MM.1S (cell line): ENCODE measurements around the gene CPLX1.

Experiments
- DNase-seq: peaks from one replicate; pipeline ENCODE4 v3.0.0-alpha.2; 2015
- H2AFZ ChIP-seq: fragments of 300-600 bp; sonication (generic); 2 replicates; pipeline ENCODE4 v1.6.0; 2016; ENCODE audit warnings: antibody characterized with exemption, low read length
- H3F3A ChIP-seq: fragments of 300-600 bp; sonication (generic); 2 replicates; pipeline ENCODE4 v1.6.1; 2016; ENCODE audit warnings: mild to moderate bottlenecking, antibody characterized with exemption, low read length, moderate library complexity, mixed read lengths; ENCODE audit not compliant: insufficient read depth
- H3K27ac ChIP-seq: fragments of 300-600 bp; sonication (generic); 2 replicates; pipeline ENCODE4 v1.5.1; 2016; ENCODE audit warnings: mild to moderate bottlenecking, low read length
- H3K27me3 ChIP-seq: fragments of 300-600 bp; sonication (generic); replicated peaks from 2 replicates; pipeline ENCODE4 v1.6.0; 2016; ENCODE audit warnings: low read length; ENCODE audit not compliant: insufficient read depth
- H3K36me3 ChIP-seq: fragments of 300-600 bp; sonication (generic); replicated peaks from 2 replicates; pipeline ENCODE4 v1.6.1; 2016; ENCODE audit warnings: mild to moderate bottlenecking, low read length, mixed read lengths; ENCODE audit not compliant: insufficient read depth
- H3K4me1 ChIP-seq: fragments of 300-600 bp; sonication (generic); 2 replicates; pipeline ENCODE4 v1.6.1; 2016; ENCODE audit warnings: low read length, mixed read lengths
- H3K4me2 ChIP-seq: fragments of 300-600 bp; sonication (generic); 2 replicates; pipeline ENCODE4 v1.6.0; 2016; ENCODE audit warnings: low read depth, low read length
- H3K4me3 ChIP-seq: fragments of 300-600 bp; sonication (generic); 2 replicates; pipeline ENCODE4 v1.5.1; 2016; ENCODE audit warnings: low read length, mixed read lengths
- H3K79me2 ChIP-seq: fragments of 300-600 bp; sonication (generic); 2 replicates; pipeline ENCODE4 v1.6.1; 2016; ENCODE audit warnings: mixed run types, low read length, mixed read lengths
- H3K9ac ChIP-seq: fragments of 300-600 bp; sonication (generic); 2 replicates; pipeline ENCODE4 v1.6.1; 2016; ENCODE audit warnings: low read length, mixed read lengths
- H3K9me2 ChIP-seq: fragments of 300-600 bp; sonication (generic); replicated peaks from 2 replicates; pipeline ENCODE4 v1.6.1; 2016; ENCODE audit warnings: mild to moderate bottlenecking, low read length, mixed read lengths; ENCODE audit not compliant: insufficient read depth
- H3K9me3 ChIP-seq: fragments of 300-600 bp; sonication (generic); replicated peaks from 2 replicates; pipeline ENCODE4 v1.6.1; 2016; ENCODE audit warnings: mild to moderate bottlenecking, low read length, mixed read lengths; ENCODE audit not compliant: insufficient read depth
- H4K20me1 ChIP-seq: fragments of 300-600 bp; sonication (generic); 2 replicates; pipeline ENCODE4 v1.6.1; 2016; ENCODE audit warnings: mild to moderate bottlenecking, low read length, moderate library complexity, mixed read lengths; ENCODE audit not compliant: insufficient read depth
- CTCF ChIP-seq: fragments of 300-600 bp; sonication (generic); IDR thresholded peaks from 2 replicates; pipeline ENCODE4 v1.5.1; 2016; ENCODE audit warnings: antibody characterized with exemption, low read length, mixed read lengths
- EZH2 ChIP-seq: fragments of 300-600 bp; sonication (generic); optimal IDR thresholded peaks from 2 replicates; pipeline ENCODE3; 2017; ENCODE audit warnings: low read depth, mild to moderate bottlenecking, antibody characterized with exemption, low read length, mixed read lengths
- EZH2phosphoT487 ChIP-seq: fragments of 300-600 bp; sonication (generic); IDR thresholded peaks from 2 replicates; pipeline ENCODE4 v1.6.1; 2018; ENCODE audit warnings: antibody characterized with exemption, low read length

The CPLX1 gene

GRCh38 chr4:865121-865465 lies 39.2 kb upstream of the CPLX1 start:
- Histone ChIP-seq H3K4me3 (no peak overlapping the region), H3K27ac (no peak overlapping the region), H3K27me3 (no peaks in the 10 kb centered on the region), H3K36me3 (peaks cover 17% of the 10 kb centered on the region), H3K9ac (no peak overlapping the region), H3F3A (no peaks in the 10 kb centered on the region), H2AFZ (no peak overlapping the region), H3K4me2 (no peak overlapping the region), H3K9me3 (no peaks in the 10 kb centered on the region), H3K79me2 (no peaks in the 10 kb centered on the region), H3K4me1 (no peaks in the 10 kb centered on the region), H4K20me1 (no peaks in the 10 kb centered on the region), H3K9me2 (no peaks in the 10 kb centered on the region)
- no peak for DNase-seq
- TF ChIP-seq EZH2 (no peak), CTCF (no peak), EZH2phosphoT487 (no peak)

GRCh38 chr4:864456-865120 lies 38.7 kb upstream of the CPLX1 start:
- Histone ChIP-seq H3K9ac (no peak overlapping the region), H3K79me2 (no peaks in the 10 kb centered on the region), H3K9me2 (no peaks in the 10 kb centered on the region), H3K4me3 (no peak overlapping the region), H3K27me3 (no peaks in the 10 kb centered on the region), H3K36me3 (peaks cover 22% of the 10 kb centered on the region), H3K27ac (no peak overlapping the region), H3K4me1 (no peaks in the 10 kb centered on the region), H4K20me1 (no peaks in the 10 kb centered on the region), H3K9me3 (no peaks in the 10 kb centered on the region), H3K4me2 (no peak overlapping the region), H3F3A (no peaks in the 10 kb centered on the region), H2AFZ (no peak overlapping the region)
- TF ChIP-seq EZH2phosphoT487 (no peak), CTCF (no peak), EZH2 (no peak)
- no peak for DNase-seq

- H3K27me3 ChIP-seq = no peaks in the 10 kb centered on the region
- H3K4me2 ChIP-seq = no peak overlapping the region
- no peaks in the 10 kb centered on the region for H3K9me2 ChIP-seq
- H3F3A ChIP-seq = peaks cover 6% of the 10 kb centered on the region; the same call in 1 of the 2 replicates
- DNase-seq = no peak
- no peaks in the 10 kb centered on the region for H3K79me2 ChIP-seq
- no peak overlapping the region for H2AFZ ChIP-seq
- H3K36me3 ChIP-seq = peaks cover 32% of the 10 kb centered on the region; the same call in 1 of the 2 replicates
- TF ChIP-seq CTCF (no peak), EZH2phosphoT487 (no peak), EZH2 (no peak)
- no peaks in the 10 kb centered on the region for H3K4me1 ChIP-seq
- no peaks in the 10 kb centered on the region for H3K9me3 ChIP-seq
- H4K20me1 ChIP-seq = no peaks in the 10 kb centered on the region
- H3K4me3 ChIP-seq = no peak overlapping the region
- no peak overlapping the region for H3K27ac ChIP-seq
- no peak overlapping the region for H3K9ac ChIP-seq
These were observed 34.6 kb upstream of the CPLX1 start for GRCh38 chr4:860561-860960.
